BJ (cell line): ENCODE data around the gene WDR35. TPM values are rescaled to one million over a fixed set of nuclear protein-coding genes. Genes with fewer than 3 reads are reported as not detected.

Experiments used
- CTCF ChIA-PET: fragments of 350-600 bp; formaldehyde crosslinking; extraction: SDS; loops from one replicate; lab custom pipeline; 2021; ENCODE audit warnings: antibody characterized with exemption, inconsistent platforms; lab: Yijun Ruan, JAX
- POLR2A ChIA-PET: fragments of 300-600 bp; sonication (Branson Sonifier 250); formaldehyde crosslinking; extraction: SDS; loops from one replicate; lab custom pipeline; 2021; ENCODE audit warnings: antibody characterized with exemption; lab: Charles Lee
- DNase-seq: peaks from one replicate; pipeline ENCODE4 v3.0.0-alpha.2; 2011; ENCODE audit warnings: low read depth
- H3K27me3 ChIP-seq: 2 replicates; pipeline ENCODE4 v1.6.0; 2011; ENCODE audit warnings: low read length; ENCODE audit not compliant: control insufficient read depth, insufficient read depth
- H3K36me3 ChIP-seq: 2 replicates; pipeline ENCODE4 v1.5.1; 2011; ENCODE audit warnings: low read length; ENCODE audit not compliant: control insufficient read depth, insufficient read depth
- H3K4me3 ChIP-seq: 2 replicates; pipeline ENCODE4 v1.5.1; 2011; ENCODE audit warnings: low read depth, mild to moderate bottlenecking, control low read depth, low read length
- polyA plus RNA-seq: library from polyadenylated mRNA; depleted of rRNA; stranded (reverse); fragments of >200 nt; gene quantifications from 2 replicates; pipeline ENCODE4 v1.2.3, GENCODE V29; 2011
- TF ChIP-seq, protein P1 (sequence below): IDR thresholded peaks from 2 replicates; pipeline ENCODE4 v1.5.1; 2011; ENCODE audit warnings: low read depth, mild to moderate bottlenecking, control low read depth, inconsistent platforms, low read length, moderate library complexity; ENCODE audit not compliant: insufficient read depth

WDR35 gene
- polyA plus RNA-seq, 1 experiment: 2.5 TPM

DNA sequence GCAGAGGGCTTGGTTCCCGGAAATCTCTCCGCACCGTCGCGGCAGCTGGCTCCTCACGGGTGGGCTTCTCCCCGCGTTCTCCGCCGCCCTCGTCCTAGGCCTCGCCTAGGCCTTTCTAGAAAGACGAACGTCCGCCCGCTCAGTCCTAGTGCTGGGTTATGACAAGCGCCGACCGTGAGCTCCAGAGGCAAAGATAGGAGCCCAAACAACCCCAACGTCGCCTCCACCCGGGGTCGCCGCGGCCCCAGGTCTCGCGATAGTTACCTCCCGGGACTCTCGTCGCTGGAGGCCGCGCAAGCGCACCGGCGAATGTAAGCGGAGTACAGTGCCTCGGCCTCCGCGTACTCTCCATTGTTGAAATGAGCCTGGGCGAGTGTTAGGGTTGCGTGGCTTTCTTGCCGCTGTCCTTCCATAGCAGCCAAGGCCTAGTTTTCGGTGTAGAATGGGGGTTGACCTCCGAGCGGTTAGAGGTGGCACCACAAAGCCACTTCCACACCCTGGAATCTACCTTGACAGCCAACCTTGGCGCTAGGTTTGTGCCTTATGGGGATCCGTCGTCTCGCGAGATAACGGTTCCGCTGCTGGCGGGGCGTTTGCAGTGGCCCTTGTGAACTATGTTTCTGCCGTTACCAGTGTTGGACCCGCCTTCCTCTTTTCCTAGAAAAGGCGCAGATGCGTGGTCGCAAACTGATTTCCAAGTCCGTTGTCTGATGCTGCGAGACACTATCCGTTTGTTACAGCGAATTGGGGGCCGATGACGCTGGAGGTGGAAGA, 88.3 kb downstream of the WDR35 start, which contains the start of gene TTC32:
TTC32 (minus strand) TSS at position 542 of the 774 bp plus-strand sequence; CDS start at position 413, 129 bp downstream.
- peak; percentile 73 for DNase-seq
- Histone ChIP-seq H3K4me3 (peak within 1 kb of the TSS; percentile 65), H3K27me3 (no peaks in the 10 kb centered on the region), H3K36me3 (no peaks in the 10 kb centered on the region)
- POLR2A ChIA-PET: interaction anchor here (0.6 kb wide), 1 partner anchor 473 kb away, joined by 7 read pairs; no protein-coding TSS in a partner anchor
- TF ChIP-seq, protein P1, sequence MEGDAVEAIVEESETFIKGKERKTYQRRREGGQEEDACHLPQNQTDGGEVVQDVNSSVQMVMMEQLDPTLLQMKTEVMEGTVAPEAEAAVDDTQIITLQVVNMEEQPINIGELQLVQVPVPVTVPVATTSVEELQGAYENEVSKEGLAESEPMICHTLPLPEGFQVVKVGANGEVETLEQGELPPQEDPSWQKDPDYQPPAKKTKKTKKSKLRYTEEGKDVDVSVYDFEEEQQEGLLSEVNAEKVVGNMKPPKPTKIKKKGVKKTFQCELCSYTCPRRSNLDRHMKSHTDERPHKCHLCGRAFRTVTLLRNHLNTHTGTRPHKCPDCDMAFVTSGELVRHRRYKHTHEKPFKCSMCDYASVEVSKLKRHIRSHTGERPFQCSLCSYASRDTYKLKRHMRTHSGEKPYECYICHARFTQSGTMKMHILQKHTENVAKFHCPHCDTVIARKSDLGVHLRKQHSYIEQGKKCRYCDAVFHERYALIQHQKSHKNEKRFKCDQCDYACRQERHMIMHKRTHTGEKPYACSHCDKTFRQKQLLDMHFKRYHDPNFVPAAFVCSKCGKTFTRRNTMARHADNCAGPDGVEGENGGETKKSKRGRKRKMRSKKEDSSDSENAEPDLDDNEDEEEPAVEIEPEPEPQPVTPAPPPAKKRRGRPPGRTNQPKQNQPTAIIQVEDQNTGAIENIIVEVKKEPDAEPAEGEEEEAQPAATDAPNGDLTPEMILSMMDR: no peak
- CTCF ChIA-PET: no interaction called here

GRCh38 chr2:19900931-19901441, 88.9 kb downstream of the WDR35 start:
- TF ChIP-seq, protein P1: no peak
- ChIA-PET POLR2A (interaction anchor here (0.6 kb wide), 1 partner anchor 472 kb away, joined by 7 read pairs; no protein-coding TSS in a partner anchor), CTCF (interaction anchor here (1.4 kb wide), 1 partner anchor 16 kb away, joined by 3 read pairs; no protein-coding TSS in a partner anchor)
- no peak for DNase-seq
- Histone ChIP-seq H3K4me3 (peak overlapping the region; percentile 65), H3K36me3 (no peaks in the 10 kb centered on the region), H3K27me3 (no peaks in the 10 kb centered on the region)

DNA sequence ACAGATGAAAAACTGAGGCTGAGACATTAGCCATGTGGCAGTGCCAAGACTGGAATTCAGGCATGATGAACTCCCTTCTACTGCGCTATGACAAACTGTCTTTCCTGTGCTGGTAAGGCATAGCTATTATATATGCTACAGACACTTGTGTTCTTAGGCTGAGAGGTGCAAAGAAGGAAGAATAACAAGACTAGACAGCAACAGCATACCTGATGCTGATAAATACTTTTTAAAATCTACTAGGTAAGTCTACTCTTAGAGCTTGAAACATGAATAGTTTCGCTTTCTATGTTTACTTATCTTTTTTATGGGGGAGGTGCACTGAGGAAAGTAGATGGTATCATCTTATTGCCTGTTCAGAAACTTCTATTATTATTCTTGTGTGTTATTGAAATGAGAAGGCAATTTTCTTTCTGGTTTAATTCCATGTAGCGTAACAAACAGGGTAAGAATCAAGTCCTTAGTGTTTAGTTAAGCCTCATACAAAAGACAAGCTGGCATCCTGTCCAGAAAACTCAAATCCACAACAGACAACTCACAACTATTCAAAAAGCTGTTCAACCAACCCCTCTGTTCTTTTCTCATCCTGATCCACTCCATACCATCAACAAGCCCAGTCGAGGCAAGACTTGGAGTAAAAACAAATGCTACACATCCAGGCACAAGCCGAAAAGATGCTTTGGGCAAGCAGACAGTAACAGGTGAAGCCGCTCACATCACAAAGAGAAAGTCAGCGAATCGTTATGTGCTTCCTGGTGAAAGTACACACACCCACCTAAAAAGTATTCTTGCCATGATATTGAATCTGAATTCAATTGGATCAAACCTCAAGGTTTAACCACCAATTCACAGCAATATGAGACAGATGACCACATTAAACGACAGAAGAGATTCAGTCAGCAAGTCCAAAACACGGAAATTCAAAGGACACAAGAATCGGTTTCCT, 89.6 kb downstream of the WDR35 start:
- ChIA-PET CTCF (interaction anchor here (1.4 kb wide), 1 partner anchor 15 kb away, joined by 3 read pairs; no protein-coding TSS in a partner anchor), POLR2A (no interaction called here)
- TF ChIP-seq, protein P1: no peak
- no peaks in the 10 kb centered on the region for H3K36me3 ChIP-seq
- peak overlapping the region; percentile 65 for H3K4me3 ChIP-seq
- no peaks in the 10 kb centered on the region for H3K27me3 ChIP-seq
- no peak for DNase-seq

DNA sequence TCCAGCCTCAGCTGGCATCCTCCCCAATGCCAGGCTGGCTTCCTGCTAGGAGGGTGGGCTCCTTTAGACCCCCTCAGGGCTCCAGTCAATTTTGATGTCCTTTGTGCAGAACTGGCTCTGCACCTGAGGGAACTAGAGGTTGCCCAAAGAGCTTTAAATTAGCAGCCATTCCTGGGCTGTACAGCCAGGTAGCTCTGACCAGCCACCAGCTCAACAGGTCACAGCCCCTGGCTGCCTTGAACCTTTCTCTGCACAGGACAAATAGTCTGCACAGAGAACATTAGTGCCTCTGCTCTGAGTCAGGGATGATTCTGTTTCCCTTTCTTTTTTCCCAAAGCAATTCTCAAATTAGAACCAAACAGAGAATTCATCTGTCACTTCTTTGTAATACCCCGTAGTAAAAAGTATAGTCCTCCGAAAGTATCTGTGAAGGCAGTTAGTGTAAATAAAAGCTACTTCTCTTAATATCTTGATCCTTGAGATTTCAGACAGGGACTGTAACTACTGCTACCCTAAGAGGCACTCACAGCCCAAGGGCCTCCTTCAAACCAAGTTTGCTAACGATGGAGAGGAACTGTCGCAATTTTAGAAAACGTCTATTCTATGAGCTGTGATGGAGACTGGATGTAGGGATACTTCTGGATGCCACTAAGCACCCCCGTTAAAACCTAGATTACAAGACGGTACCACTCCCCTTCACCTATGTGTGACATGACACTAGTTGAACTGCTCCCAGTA, 91.1 kb downstream of the WDR35 start:
- ChIA-PET POLR2A (no interaction called here), CTCF (no interaction called here)
- Histone ChIP-seq H3K36me3 (no peaks in the 10 kb centered on the region), H3K27me3 (no peaks in the 10 kb centered on the region), H3K4me3 (no peak overlapping the region)
- DNase-seq: no peak
- TF ChIP-seq, protein P1: no peak
